Measurements from ENCODE around the gene CCNY. TPM values are rescaled to one million over a fixed set of nuclear protein-coding genes. Genes with fewer than 3 reads are reported as not detected.

The CCNY gene
- total RNA-seq, 2 experiments from 2014 or later: 37.0 to 55.8 TPM

DNA sequence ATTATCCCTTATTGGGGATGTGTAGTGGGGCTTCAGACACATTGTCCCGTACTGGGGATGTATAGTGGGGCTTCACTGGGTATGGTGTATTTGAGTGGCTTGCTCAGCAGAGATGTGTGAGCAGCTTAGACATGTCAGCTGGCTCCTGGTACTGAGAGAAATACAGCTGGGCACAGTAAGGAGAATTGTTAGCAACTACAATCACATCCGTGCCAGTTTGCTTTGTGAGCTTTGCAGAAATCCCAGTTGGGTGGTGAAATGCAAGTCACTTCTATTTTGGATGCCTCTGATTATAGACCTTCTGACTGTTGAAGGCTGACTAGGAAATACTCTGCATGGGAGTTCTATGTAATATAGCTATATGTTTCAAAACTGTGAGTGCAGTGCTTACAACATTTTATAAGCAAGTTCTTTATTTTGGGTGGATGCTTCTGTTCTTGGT, 10.8 kb downstream of the CCNY start:
- no peaks in the 10 kb centered on the region for H3K36me3 ChIP-seq (ENCODE audit: insufficient read depth, low read length)
- H4K20me1 ChIP-seq (ENCODE audit: insufficient read depth, low read length): peaks cover 49% of the 10 kb centered on the region
- H3K9me2 ChIP-seq (ENCODE audit: insufficient read depth, low read length): no peaks in the 10 kb centered on the region
- no peak for DNase-seq (ENCODE audit: low spot score)
- TF ChIP-seq CTCF (conservative IDR thresholded peaks at IDR 0.05; ENCODE audit: low read length): no peak
- no peak for TF ChIP-seq EZH2phosphoT487 (IDR thresholded peaks at IDR 0.05; ENCODE audit: borderline replicate concordance, low read depth, low read length)
- ChIA-PET CTCF (ENCODE audit: unreplicated experiment) (no interaction called here), POLR2A (interaction anchor here (0.6 to 1.4 kb wide), 4 partner anchors 10 to 328 kb away, joined by 3 to 4 read pairs (median 4); no protein-coding TSS in a partner anchor)
- H3K79me2 ChIP-seq (ENCODE audit: insufficient read depth, low read depth, low read length): peaks cover 56% of the 10 kb centered on the region; the same call in 1 of the 2 replicates
- H3K4me1 ChIP-seq (ENCODE audit: insufficient read depth, low read length, poor library complexity, severe bottlenecking): peaks cover 12% of the 10 kb centered on the region
- intact Hi-C loops (cut with micrococcal nuclease; ENCODE audit: unreplicated experiment): no loop called here
- H3K27ac ChIP-seq (ENCODE audit: low read depth, low read length, poor library complexity, severe bottlenecking): no peak overlapping the region
- BruUV-seq (replicated peaks): no TSS peak
- no peak overlapping the region for H2AFZ ChIP-seq (ENCODE audit: low read length)
- H3K9me3 ChIP-seq (ENCODE audit: low read length): no peaks in the 10 kb centered on the region
- no peak overlapping the region for H3K4me3 ChIP-seq (ENCODE audit: low read depth, low read length, poor library complexity, severe bottlenecking)
- H3K4me2 ChIP-seq (ENCODE audit: low read length): no peak overlapping the region

GRCh38 chr10:35347899-35348608, 11.7 kb downstream of the CCNY start:
- no TSS peak for BruUV-seq (replicated peaks)
- H3K4me1 ChIP-seq (ENCODE audit: insufficient read depth, low read length, poor library complexity, severe bottlenecking): peaks cover 21% of the 10 kb centered on the region
- H3K4me3 ChIP-seq (ENCODE audit: low read depth, low read length, poor library complexity, severe bottlenecking): no peak overlapping the region
- no peaks in the 10 kb centered on the region for H3K9me2 ChIP-seq (ENCODE audit: insufficient read depth, low read length)
- H4K20me1 ChIP-seq (ENCODE audit: insufficient read depth, low read length): peaks cover 54% of the 10 kb centered on the region
- CTCF ChIA-PET (ENCODE audit: unreplicated experiment): no interaction called here
- H3K79me2 ChIP-seq (ENCODE audit: insufficient read depth, low read depth, low read length): peaks cover 58% of the 10 kb centered on the region; the same call in 1 of the 2 replicates
- no peak for TF ChIP-seq EZH2phosphoT487 (IDR thresholded peaks at IDR 0.05; ENCODE audit: borderline replicate concordance, low read depth, low read length)
- no peak for TF ChIP-seq CTCF (conservative IDR thresholded peaks at IDR 0.05; ENCODE audit: low read length)
- H3K9me3 ChIP-seq (ENCODE audit: low read length): no peaks in the 10 kb centered on the region
- no peak for DNase-seq (ENCODE audit: low spot score)
- intact Hi-C loops (cut with micrococcal nuclease; ENCODE audit: unreplicated experiment): no loop called here
- no peak overlapping the region for H3K27ac ChIP-seq (ENCODE audit: low read depth, low read length, poor library complexity, severe bottlenecking)
- no peaks in the 10 kb centered on the region for H3K36me3 ChIP-seq (ENCODE audit: insufficient read depth, low read length)
- POLR2A ChIA-PET: interaction anchor here (0.6 to 1.0 kb wide), 3 partner anchors 17 to 329 kb away, joined by 3 to 4 read pairs (median 3); no protein-coding TSS in a partner anchor
- no peak overlapping the region for H2AFZ ChIP-seq (ENCODE audit: low read length)
- H3K4me2 ChIP-seq (ENCODE audit: low read length): no peak overlapping the region

All from OCI-LY7 (cell line).